Measurements from ENCODE around the gene CD177.

DNA sequence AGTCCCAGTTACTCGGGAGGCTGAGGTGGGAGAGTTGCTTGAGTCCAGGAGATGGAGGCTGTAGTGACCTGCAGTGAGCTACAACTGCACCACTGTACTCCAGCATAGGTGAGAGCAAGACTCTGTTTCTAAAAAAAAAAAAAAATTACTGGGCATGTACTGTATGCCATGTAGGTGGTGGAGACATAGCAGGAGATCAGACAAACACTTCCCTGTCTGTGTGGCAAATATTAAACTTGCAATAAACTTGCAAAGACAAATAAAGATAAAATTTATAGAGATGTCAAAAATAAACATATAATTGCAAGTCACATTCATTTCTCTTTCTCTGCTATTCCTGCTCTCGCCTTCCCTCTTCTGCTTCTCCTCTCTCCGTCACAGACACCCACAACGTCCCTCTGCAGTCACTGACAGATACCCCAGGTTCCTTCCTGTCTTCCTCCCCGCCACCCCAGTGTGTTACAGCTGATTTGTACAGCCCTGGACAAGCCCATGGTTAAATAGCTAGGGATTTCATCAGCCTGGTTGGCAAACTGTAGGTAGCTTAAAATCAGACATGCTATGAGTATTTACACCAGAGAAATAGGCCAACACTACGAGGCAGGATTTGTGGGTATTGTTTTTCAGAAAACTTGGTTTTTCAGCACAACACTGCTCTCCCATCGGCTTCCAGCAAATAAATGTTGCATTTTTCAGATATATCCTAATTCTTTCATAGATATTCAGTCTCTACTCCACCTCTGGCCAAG, 1.3 kb upstream of the CD177 start:
- no peak for TF ChIP-seq CTCF (IDR thresholded peaks at IDR 0.05)
- TF ChIP-seq ZFX (IDR thresholded peaks at IDR 0.05; ENCODE audit: borderline replicate concordance): no peak

Measured in 22Rv1 (cell line).